ENCODE measurements around the gene DMRTA2. TPM values are rescaled to one million over a fixed set of nuclear protein-coding genes. Genes with fewer than 3 reads are reported as not detected.

DMRTA2 gene
- total and polyA plus RNA-seq, 2 donors (not counting 1 experiment from before 2014, with no cell fraction given) = not detected

GRCh38 chr1:50430010-50430405 is 6.8 kb upstream of the DMRTA2 start:
- intact Hi-C loops (cut with micrococcal nuclease) = no loop called here
- no peak for ATAC-seq (ENCODE audit: low read depth)
- WGBS (ENCODE audit: insufficient coverage) = no CpG with 5 or more reads among the region's 5 CpGs

More at GRCh38 chr1:50430010-50430405, 6.8 kb upstream of the DMRTA2 start:
- no peaks in the 10 kb centered on the region for H4K20me1 ChIP-seq (ENCODE audit: control insufficient read depth, insufficient read depth, low read length, poor library complexity, severe bottlenecking)
- H2AFZ ChIP-seq (ENCODE audit: insufficient read depth, low read depth, low read length, poor library complexity, severe bottlenecking) = no peak overlapping the region
- DNase-seq = no peak
- H3K9ac ChIP-seq (ENCODE audit: low read length) = no peak overlapping the region
- H3K4me1 ChIP-seq (ENCODE audit: control insufficient read depth in 2 of 2, insufficient read depth in 2 of 2, low read length in 2 of 2) = peaks cover 14 to 28% of the 10 kb centered on the region in 2 donors
- Mint-ChIP-seq H3K27me3 (peaks cover 64% of the 10 kb centered on the region), H3K4me1 (peaks cover 11% of the 10 kb centered on the region), H3K9me3 (ENCODE audit: insufficient read depth) (no peaks in the 10 kb centered on the region), H3K4me3 (no peak overlapping the region), H3K27ac (no peak overlapping the region)
- no peaks in the 10 kb centered on the region for H3K36me3 ChIP-seq (replicated peaks in 1 of 2; ENCODE audit: control extremely low read depth in 1 of 2, control insufficient read depth in 1 of 2, extremely low read depth in 1 of 2, insufficient read depth in 2 of 2, low read length in 1 of 2)
- H3K4me3 ChIP-seq (ENCODE audit: control extremely low read depth in 1 of 5, extremely low read depth in 1 of 5, insufficient read depth in 1 of 5, low read depth in 2 of 5, low read length in 4 of 5) = no peak overlapping the region
- TF ChIP-seq EZH2 (IDR thresholded peaks at IDR 0.05; ENCODE audit: borderline replicate concordance, insufficient read depth, low read depth, low read length, poor library complexity, severe bottlenecking) (no peak), CTCF (IDR thresholded peaks at IDR 0.05) (no peak)
- no peak overlapping the region for H3K4me2 ChIP-seq (replicated peaks; ENCODE audit: low read depth, low read length, poor library complexity, severe bottlenecking)
- H3K27me3 ChIP-seq (replicated peaks in 1 of 4; ENCODE audit: control extremely low read depth in 1 of 4, control insufficient read depth in 3 of 4, insufficient read depth in 4 of 4, low read length in 3 of 4) = peaks cover 5 to 70% (median 68%) of the 10 kb centered on the region in 4 experiments
- H3K9me3 ChIP-seq (ENCODE audit: control extremely low read depth in 1 of 3, control insufficient read depth in 2 of 3, insufficient read depth in 1 of 3, low read length in 2 of 3) = peaks cover 0 to 45% (median 16%) of the 10 kb centered on the region in 3 donors
- POLR2A ChIA-PET = no interaction called here
- H3K27ac ChIP-seq (ENCODE audit: low read length in 2 of 2) = no peak overlapping the region
- no peaks in the 10 kb centered on the region for H3K79me2 ChIP-seq (ENCODE audit: control insufficient read depth, insufficient read depth, low read length)
- CTCF ChIA-PET = no interaction called here

Data from B cell (primary cell).